CD4-positive, alpha-beta T cell treated with Interleukin-1 beta for 1 hour (primary cell): ENCODE results near the gene PAX6.

ENCODE experiments used
- DNase-seq, 2 donors: peaks; one replicate each; pipeline ENCODE4 v3.0.0-alpha.2; 2020 to 2022

Gene PAX6

DNA sequence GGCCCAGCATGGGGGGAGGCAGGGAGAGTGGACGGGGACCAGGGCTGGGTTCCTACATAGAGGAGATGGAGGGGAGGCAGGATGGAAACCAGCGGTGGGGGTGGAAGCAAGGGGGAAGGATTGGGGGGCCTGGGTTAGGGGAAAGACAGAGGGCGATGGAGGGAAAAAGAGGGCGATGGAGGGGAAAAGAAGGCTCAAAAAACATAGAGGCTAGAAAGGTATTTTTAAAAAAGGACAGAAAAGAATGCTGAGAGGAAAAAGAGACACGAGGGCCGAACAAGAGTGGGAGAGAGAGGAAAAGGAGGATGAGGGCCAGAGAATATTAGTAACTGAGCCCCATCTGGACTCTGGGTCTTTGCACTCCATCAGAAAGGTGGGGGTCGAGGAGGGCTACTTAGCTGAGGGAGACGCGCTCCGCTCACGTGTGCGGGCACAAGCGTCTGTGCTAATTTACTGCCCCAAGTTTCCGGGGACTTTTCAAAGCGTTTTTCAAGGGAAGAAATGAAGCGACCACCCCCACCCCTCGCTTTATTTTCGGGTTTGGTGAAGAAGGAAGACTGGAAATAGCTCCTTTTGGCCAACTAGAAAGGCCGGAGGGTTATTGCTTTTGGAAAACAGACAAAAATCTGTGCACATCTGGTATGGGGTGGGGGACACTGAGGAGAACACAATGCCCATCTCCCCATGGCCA lies 14.5 kb downstream of the PAX6 start:
- no peak for DNase-seq

DNA sequence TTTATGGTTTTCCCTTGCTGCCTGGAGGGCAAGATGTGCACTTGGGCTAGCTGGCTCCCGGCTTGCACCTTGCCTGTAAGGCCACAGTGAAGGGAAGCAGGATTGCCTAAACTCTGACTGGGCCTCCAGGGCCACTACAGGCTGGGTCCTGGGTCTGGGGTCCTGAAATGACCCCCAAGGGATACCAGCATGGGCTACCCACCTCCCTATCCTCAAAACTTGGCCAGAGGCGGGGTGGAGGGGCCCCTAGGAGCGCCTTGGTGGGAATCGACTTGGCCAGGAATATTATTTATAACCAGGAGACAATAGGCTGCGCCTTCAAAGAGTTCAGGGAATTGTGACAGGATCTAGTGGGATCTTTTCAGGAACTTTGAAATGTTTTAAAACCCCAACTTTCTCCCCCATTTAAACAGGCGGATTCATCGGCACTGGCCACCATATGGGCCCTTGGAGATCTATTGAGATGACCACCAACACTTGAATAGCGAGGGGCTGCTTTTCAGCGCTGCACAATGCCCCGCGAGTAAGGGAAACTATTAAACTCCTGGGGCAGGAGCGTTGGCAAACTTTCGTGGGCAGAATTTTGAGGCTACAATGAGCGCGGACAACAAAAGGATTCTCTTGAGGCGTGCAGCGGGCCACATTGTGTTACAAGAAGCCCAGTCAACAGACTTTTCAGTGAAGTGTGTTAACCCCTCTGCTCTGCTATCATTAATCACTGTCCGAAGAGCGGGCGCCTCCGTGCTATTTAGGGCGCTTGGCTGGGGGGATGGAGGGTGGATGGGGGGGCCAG lies 15.2 kb downstream of the PAX6 start:
- no peak for DNase-seq

DNA sequence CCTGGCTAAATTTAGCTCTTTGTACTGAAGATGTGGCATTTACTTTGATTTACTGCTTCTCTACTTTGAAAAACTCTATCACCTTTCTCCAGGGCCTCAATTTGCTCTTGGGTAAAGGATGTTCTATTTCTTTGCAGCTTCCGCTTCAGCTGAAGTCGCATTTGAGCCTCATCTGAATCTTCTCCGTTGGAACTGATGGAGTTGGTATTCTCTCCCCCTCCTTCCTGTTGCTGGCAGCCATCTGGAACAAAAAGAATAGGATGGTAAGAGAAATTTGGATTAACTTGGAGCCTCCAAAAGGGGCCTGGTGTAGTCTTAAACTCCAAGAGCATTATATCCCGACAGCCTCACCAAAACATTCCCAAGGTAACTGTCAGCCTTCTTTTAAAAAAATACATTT lies 16.6 kb downstream of the PAX6 start:
- DNase-seq, result no peak

DNA sequence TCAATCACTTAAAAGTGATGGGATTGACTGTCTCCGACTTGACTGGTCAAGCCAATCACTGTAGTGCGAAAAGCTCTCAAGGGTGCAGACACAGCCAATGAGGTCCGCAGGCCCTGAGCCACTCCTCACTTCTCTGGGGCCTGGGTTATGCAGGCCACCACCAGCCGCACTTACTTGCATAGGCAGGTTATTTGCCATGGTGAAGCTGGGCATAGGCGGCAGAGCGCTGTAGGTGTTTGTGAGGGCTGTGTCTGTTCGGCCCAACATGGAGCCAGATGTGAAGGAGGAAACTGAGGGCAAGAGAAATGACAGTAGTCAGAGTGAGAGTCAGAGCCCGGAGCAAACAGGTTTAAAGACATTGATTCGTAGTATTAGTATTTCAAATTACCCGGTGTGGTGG lies 17.9 kb downstream of the PAX6 start:
- no peak for DNase-seq

DNA sequence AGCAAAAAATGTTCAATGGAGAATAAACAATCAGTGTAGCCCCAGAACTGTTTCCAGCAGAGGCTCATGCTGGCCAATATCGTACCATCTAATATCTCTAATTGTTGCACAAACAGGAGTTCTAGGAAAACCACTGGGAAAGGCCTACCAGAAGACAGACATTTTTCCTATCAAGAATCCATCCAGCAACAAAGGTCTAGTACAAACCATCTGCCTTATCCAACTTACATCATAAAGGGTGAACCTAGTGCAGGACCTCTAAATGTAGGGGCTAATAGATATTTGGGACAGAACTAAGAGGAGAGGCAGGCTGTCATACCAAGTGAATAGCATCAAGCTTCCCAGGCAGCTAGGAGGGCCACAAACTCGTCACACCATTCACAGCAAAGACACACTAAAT lies 18.7 kb downstream of the PAX6 start:
- DNase-seq, result no peak

DNA sequence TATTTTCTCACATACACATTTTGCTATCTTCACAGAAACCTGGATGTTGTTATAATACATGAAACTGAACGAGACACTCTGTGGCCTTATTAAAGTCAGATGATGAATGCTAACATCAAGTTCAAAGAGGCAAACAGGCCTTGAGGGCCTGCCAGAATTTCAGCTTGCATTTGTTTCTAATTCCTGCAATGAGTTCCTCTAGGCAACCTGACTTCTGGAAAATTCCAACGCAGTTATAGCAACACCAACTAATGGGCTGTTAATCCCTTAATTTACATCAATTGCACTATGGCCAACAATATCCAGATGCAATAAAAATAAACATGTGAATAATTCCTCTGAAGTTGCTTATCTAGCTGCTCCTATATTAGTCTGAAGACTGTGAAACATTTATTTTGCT lies 19.1 kb downstream of the PAX6 start:
- no peak for DNase-seq

DNA sequence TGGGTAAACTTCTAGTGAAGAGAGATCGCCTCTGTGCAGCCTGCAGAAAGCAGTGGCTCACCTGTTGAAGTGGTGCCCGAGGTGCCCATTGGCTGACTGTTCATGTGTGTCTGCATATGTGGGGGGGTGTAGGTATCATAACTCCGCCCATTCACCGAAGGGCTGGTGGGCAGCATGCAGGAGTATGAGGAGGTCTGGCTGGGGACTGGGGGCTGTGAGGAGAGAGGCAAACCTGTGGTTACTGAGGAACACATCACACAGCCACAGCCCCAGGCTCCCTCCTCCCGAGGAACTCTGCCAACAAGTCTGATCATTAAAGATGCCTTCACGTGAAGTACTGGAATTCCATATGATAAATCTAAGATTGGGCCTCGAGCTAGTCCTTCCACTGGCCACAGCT lies 20.5 kb downstream of the PAX6 start:
- DNase-seq, result no peak

DNA sequence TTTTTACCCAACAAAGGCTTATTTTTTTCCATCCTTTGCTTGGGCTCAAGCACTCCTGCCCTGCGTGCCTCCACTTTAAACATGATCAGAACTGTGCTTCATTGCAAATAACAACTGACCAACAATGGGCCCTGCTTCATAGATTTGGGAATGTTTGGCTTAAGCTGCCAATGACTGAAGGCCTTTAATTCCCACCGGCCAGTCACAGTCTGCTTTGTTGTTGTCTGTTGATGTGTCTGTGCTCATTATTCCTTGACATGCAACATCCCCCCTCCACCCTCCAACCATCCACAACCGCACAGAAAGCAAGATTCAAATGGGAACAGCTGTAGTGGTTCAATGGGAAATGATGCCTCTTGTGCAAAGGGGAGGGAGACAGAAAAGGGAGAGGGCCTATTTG lies 23.0 kb downstream of the PAX6 start:
- DNase-seq, result no peak

DNA sequence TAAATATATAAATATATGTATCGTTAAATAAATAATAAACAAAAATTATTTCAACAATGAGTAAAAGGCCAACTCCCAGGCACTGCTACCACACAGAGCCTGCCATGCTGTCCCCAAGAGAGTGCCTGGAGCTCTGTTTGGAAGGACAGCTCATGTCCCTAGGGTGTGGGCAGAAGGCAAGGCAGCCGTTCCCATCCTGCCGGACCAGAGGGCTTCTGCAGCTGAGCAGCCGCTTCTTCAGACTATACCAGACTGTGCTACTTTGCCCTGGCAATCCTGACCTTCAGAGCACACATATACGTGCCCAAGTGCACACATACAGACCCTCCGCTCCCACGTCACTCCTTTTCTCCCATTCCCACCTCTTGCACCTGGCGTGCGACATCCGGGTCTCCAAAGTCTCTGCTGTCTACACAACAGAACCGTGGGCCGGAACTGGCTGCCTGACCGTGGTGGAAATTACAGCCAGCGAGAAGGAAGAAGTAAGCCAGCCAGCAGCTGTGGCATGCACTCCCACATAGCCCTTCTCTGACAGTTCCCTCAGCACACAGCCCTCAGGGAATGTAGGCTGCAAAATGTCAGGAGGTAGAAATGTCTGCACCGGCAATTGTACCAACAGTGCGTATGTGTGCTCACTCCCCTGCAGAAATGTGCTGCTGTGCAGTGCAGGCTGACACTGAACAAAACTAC lies 24.0 kb downstream of the PAX6 start:
- no peak for DNase-seq

DNA sequence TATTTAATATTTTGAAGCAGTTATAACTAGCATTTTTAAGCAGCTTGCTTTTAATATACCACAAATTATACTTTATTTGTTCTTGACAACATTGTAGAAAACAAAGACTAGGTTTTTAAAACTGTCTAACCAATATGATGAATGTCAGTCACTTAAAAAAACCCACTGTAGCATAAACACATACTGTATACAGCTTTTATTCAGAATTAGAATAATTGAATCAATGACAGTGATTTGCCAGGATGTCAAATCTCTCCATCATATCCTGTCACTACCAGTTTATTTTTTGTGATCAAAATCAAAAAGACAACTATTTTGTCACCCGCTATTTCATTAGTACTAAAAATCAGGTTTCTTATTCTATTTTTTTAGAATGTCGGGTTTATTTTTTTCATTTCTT lies 26.5 kb downstream of the PAX6 start:
- no peak for DNase-seq

DNA sequence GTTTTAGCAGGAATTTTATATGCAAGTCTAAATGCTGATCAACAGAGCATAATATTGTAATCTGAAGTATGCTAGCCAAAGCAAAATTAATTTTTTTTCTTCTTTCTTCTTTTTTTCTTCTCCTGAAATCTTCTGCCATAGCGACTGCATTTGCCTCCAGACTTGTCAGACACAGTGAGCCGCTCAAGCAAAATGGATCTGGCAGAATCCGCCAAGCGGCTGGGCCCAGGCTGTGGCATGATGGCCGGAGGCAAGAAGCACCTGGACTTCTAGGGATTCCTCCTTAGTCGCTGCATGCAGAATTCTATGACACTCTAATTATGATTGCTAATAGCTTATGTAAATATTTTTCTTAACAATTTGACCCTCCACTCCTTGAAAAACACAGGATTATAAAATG lies 27.9 kb downstream of the PAX6 start:
- no peak for DNase-seq

DNA sequence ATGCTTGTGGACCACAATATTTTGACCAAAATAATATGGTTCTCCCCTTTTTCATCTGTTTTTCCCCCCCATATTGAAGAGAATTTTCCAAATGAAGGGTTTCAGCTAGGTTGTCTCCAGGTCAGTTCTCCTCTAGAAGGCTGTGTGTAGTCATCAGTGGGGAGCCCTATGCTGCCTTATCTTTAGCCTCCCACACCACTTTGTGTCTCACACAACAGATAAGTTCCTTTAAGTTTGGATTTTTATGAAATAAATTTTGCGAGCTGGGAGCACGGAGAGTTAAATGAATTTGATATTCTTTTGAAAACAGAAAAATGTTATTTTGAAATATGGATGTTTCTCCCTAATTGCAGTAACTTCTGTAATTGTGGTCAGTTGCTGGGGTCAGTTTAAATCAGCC lies 28.9 kb downstream of the PAX6 start:
- no peak for DNase-seq

DNA sequence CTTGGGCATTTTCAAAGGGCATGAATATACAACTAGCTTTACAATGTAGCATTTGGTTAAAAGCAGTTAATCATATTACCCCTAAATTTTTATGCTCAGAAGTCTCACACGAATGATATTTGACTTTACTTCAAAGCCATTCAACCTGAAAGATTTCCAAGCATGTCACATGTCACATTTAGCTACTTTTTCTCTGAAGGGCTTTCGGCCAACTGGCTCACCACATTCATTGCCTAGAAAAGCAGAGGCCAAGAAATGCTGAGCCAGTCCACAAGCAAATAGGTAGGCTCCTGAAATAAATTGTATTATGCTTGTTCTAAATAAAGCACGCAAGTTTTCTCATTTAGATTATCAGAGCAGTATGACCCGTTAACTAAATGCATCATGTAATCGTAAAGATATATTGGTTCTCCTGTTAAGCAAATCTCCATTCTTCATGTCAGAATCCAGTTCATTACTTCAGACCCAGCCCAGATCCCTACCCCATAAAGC lies 30.6 kb downstream of the PAX6 start:
- DNase-seq, result no peak

DNA sequence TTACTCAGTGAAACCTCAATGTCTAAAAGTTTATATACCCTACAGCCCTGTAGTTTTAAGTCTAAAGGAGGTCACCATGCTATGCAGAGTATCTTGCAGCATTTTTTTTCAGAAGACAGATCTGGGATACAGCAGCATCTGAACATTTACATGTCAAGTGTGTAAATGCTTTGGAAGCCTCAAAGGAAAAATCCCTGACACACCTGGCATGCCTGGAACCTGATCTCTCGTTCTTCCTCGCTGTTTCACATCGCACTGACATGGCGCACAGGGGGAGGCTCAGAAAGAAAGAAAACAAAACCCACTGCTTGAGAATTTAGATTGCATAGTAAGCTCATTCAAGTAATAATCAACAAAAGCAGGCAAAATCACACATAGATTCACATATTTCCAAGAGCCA lies 31.0 kb downstream of the PAX6 start:
- no peak for DNase-seq

DNA sequence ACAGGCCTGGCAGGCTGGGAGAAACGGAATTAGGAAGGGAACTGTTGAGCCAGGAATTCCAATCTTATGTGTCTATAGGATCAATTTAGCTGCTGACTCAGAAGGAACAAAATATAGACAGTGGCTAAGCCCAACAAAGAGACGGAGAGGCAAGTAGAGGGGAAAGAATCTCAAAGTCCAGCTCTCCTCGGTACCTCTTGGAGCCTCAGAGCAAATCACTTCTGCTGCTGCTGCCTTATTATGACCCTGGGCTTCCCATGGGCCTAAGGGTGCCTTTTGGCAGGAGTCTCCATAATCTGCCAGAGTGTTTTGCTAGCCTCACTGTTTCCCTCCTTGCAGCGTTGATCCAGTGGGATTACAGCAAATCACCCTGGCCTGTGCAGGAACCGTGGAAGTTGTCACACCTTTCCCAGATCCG lies 31.7 kb downstream of the PAX6 start:
- no peak for DNase-seq

DNA sequence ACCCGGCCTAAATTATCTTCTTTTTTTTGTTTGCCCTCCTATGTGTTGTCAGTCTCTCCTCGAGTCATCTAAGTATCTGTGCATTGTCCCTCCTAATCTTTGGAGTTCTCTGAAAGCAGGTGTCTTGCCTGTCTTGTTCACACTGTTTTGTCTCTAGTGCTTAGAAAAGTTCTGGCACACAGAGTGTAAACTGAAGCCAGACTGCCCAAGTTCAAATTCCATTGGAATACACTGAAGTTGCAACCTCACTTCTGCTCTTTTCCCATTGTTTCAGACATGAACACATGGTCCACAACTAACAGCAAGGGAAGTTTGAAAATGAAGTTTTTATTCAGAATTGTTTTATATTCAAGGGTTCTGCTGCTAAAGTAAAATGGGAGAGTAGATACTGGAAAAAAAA lies 38.7 kb downstream of the PAX6 start:
- DNase-seq, result no peak

DNA sequence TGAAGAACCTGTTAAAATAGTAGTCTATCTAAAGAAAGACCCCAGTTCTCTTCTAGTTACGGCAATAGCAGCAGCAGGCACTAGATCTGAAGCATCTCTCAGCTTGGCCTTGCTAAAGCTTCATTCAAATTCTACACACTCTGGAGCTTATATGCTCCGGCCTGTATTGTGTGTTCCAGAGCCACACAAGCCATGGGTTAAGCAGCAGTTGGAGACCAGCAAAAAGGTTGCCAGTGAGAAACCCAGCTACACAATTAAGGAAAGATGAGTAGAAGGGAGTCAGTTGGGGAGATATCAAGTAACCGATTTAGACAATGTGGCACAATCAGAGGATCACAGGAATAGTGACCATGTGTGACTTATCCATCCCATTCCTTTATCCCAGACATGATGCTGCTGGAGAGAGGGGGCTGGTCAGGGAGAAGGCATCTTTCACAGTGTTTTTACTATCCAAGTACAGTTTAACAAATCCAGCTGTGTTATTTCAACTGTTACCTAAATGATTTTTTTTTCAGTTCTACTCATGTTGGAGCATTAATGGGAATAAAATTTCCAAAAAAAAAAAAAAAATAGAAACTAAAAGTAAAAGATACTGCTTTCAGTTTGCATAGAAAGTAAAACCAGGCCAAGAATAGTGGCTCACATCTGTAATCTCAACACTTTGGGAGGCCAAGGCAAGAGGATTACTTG lies 41.0 kb downstream of the PAX6 start:
- no peak for DNase-seq

DNA sequence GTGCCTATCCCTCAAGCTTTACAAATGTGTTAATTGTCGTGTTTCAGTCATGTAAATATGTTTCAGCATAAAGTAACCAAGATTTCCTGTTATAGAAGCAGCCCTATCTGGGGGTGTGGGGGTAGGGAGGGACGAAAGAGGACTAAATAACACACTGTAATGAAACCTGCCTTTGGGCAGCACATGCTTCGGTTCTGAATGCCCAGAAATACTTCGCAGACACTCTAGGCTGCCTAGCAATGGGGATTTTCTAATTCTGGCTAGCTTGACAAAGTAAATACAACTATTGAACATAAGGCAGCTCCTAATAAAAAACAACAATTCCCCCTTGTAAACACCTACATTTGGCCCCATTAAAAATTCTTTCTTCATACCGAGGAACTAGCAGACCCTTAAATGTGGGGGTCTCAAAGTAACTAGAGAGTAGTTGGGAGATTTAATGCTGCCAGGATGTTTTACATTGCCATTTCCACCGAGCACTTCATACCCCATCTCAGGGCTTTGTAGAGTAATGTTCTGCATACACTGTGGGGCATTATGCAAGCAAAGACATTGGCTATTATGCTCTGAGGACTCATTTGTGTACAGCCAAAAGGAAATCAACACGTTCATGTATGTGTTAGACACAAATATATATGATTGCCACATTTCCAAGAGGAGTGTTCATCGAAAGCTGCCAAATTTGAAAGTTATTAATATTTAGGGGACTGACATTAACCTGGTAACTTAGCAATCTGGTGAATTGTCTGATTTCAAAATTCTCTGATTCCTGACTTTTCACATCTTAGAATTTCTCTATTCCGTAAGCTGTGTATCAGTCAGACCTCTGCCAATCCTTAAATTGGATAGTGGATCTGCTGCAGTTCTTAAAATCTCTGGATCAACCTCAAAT lies 42.1 kb downstream of the PAX6 start:
- no peak for DNase-seq

DNA sequence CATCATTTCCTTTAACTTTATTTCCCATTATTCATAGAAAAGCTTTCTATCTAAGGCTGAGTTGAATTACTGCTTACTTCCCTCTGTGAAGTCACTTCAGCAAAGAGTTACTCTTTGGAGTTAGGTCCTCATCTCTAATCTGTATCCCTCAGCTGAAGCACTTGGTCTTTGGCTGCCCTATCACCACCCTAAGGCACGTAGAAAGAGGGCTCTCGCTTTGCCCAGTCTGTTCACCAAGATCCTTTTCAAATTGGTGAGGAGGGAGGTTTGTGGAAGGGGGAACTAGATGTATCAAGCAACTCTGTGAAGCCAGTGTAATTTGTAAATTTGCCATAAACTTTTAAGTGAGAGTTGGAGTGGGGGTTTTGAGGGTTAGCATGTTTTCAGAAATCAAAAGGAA lies 43.4 kb downstream of the PAX6 start:
- DNase-seq, result no peak

DNA sequence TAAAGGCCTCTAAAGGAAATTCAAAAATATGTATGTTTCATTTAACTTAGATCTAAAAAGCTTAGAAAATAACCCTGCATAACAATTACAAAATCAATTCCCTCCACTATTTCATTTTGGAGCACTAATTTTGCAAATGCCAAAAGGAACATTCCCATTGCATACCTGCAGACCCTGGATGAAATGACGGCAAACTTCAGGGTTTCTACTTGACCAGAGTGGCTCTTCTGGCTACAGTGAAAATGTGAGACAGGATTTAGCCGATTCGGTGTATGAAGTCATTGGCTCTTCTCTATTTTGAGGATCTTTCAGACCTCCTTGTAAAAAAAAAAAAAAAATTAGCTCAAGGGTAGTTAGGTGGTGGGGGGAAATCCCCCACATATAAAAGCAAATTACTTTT lies 44.1 kb downstream of the PAX6 start:
- no peak for DNase-seq

DNA sequence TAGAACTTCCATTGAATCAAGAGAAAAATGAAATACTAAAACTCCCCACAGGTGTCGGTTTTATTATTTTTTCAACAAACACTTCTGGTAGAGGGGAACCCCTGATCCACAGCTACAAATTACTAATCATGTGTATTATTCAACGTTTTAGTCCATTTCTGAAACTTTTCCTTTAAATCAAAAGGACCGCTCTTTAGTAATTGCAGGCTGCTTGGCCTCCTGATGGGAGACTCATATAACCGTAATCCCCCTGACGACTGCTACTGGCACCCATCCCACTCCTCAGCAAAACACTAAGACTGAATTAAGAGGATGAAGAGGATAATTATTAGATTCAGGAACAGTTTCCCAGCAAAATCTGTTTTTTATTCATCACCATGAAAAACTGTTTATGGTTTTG lies 46.4 kb downstream of the PAX6 start:
- no peak for DNase-seq

DNA sequence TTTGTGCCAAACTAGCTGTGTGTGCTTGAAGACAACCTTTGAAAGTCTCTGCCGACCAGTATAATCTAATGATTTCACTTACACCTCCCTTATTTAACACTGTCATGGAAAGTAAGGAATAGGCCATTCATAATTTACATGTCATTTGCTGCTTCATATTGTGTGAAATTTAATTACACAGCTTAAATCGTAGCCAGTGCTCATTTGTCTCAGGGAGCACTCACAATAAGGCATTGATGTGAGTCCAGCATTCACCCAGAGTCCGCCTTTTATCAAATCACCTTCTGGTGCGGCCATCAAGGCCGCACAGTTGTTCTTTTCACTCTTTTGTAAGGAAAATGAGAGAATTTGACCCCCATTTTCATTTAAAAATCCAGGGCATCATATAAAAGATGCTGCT lies 46.9 kb downstream of the PAX6 start:
- DNase-seq, result no peak
